H9 (cell line): ENCODE results near the gene ARFGEF3. TPM values are rescaled to one million over a fixed set of nuclear protein-coding genes. Genes with fewer than 3 reads are reported as not detected.

ENCODE experiments used
- DNase-seq: peaks from one replicate; pipeline ENCODE4 v3.0.0-alpha.2; 2017
- H2AFZ ChIP-seq: one replicate; pipeline ENCODE4 v1.6.1; 2013; ENCODE audit warnings: mild to moderate bottlenecking, low read length, control low read depth, moderate library complexity
- H2AK5ac ChIP-seq: 2 replicates; pipeline ENCODE4 v1.6.1; 2013; ENCODE audit warnings: low read length, control low read depth, mixed read lengths; ENCODE audit not compliant: insufficient read length
- H2BK120ac ChIP-seq: one replicate; pipeline ENCODE4 v1.6.1; 2013; ENCODE audit warnings: low read depth, mild to moderate bottlenecking, low read length, control low read depth, inconsistent platforms; ENCODE audit not compliant: poor library complexity, severe bottlenecking
- H2BK12ac ChIP-seq: 2 replicates; pipeline ENCODE4 v1.6.1; 2013; ENCODE audit warnings: low read length, control low read depth, mixed read lengths, low read depth; ENCODE audit not compliant: insufficient read length
- H2BK15ac ChIP-seq: 2 replicates; pipeline ENCODE4 v1.6.1; 2013; ENCODE audit warnings: low read depth, low read length, control low read depth
- H2BK20ac ChIP-seq: one replicate; pipeline ENCODE4 v1.6.1; 2013; ENCODE audit warnings: low read depth, mild to moderate bottlenecking, low read length, control low read depth, inconsistent platforms; ENCODE audit not compliant: poor library complexity, severe bottlenecking
- H2BK5ac ChIP-seq: 2 replicates; pipeline ENCODE4 v1.6.1; 2013; ENCODE audit warnings: low read length, control low read depth, mixed read lengths; ENCODE audit not compliant: insufficient read length
- H3K14ac ChIP-seq: 2 replicates; pipeline ENCODE4 v1.6.1; 2013; ENCODE audit warnings: low read length, control low read depth; ENCODE audit not compliant: insufficient read depth
- H3K18ac ChIP-seq: 2 replicates; pipeline ENCODE4 v1.6.1; 2013; ENCODE audit warnings: low read depth, mild to moderate bottlenecking, mixed read lengths, low read length, control low read depth; ENCODE audit not compliant: insufficient read length
- H3K23ac ChIP-seq: 2 replicates; pipeline ENCODE4 v1.6.1; 2013; ENCODE audit warnings: low read length, control low read depth, mixed read lengths, low read depth; ENCODE audit not compliant: insufficient read length
- H3K23me2 ChIP-seq: 2 replicates; pipeline ENCODE4 v1.6.1; 2013; ENCODE audit warnings: low read depth, mild to moderate bottlenecking, mixed read lengths, low read length, control low read depth; ENCODE audit not compliant: insufficient read length, poor library complexity, severe bottlenecking
- H3K27ac ChIP-seq: 2 replicates; pipeline ENCODE4 v1.5.1; 2013; ENCODE audit warnings: low read length, control low read depth, mixed read lengths, low read depth; ENCODE audit not compliant: insufficient read length
- H3K27me3 ChIP-seq: 2 replicates; pipeline ENCODE4 v1.6.1; 2013; ENCODE audit warnings: low read length, control low read depth, inconsistent platforms; ENCODE audit not compliant: insufficient read depth
- H3K4ac ChIP-seq: 2 replicates; pipeline ENCODE4 v1.6.1; 2013; ENCODE audit warnings: low read depth, mild to moderate bottlenecking, control low read depth, inconsistent platforms, low read length, moderate library complexity
- H3K4me1 ChIP-seq: 2 replicates; pipeline ENCODE4 v1.6.1; 2013; ENCODE audit warnings: low read length, control low read depth, inconsistent platforms; ENCODE audit not compliant: insufficient read depth
- H3K4me2 ChIP-seq: 2 replicates; pipeline ENCODE4 v1.6.1; 2013; ENCODE audit warnings: low read length, control low read depth, mixed read lengths; ENCODE audit not compliant: insufficient read length, insufficient read depth
- H3K56ac ChIP-seq: 2 replicates; pipeline ENCODE4 v1.6.1; 2013; ENCODE audit warnings: low read depth, mild to moderate bottlenecking, mixed read lengths, low read length, control low read depth; ENCODE audit not compliant: insufficient read length
- H3K79me1 ChIP-seq: 2 replicates; pipeline ENCODE4 v1.6.1; 2013; ENCODE audit warnings: low read depth, mild to moderate bottlenecking, moderate library complexity, low read length, control low read depth, inconsistent platforms; ENCODE audit not compliant: insufficient read depth, poor library complexity, severe bottlenecking
- H3K79me2 ChIP-seq: 2 replicates; pipeline ENCODE4 v1.6.1; 2013; ENCODE audit warnings: low read length, control low read depth, inconsistent platforms; ENCODE audit not compliant: insufficient read depth
- H3K9ac ChIP-seq: 2 replicates; pipeline ENCODE4 v1.6.1; 2013; ENCODE audit warnings: low read length, control low read depth, mixed read lengths; ENCODE audit not compliant: insufficient read length; ENCODE audit errors: extremely low read depth
- H3K9me3 ChIP-seq: one replicate; pipeline ENCODE4 v1.6.1; 2013; ENCODE audit warnings: low read depth, low read length, inconsistent platforms; ENCODE audit not compliant: control insufficient read depth
- H3T11ph ChIP-seq: one replicate; pipeline ENCODE4 v1.6.1; 2013; ENCODE audit warnings: mild to moderate bottlenecking, low read length, control low read depth, inconsistent platforms
- H4K20me1 ChIP-seq: one replicate; pipeline ENCODE4 v1.6.1; 2013; ENCODE audit not compliant: control insufficient read depth, insufficient read length, insufficient read depth
- H4K5ac ChIP-seq: 2 replicates; pipeline ENCODE4 v1.6.1; 2013; ENCODE audit warnings: low read depth, mild to moderate bottlenecking, mixed read lengths, low read length, control low read depth; ENCODE audit not compliant: insufficient read length
- H4K8ac ChIP-seq: replicated peaks from 2 replicates; pipeline ENCODE4 v1.6.1; 2013; ENCODE audit warnings: low read length, control low read depth, mixed read lengths, low read depth; ENCODE audit not compliant: insufficient read length
- H4K91ac ChIP-seq: 2 replicates; pipeline ENCODE4 v1.6.1; 2013; ENCODE audit warnings: low read depth, mild to moderate bottlenecking, moderate library complexity, mixed read lengths, low read length, control low read depth; ENCODE audit not compliant: insufficient read length
- H3K27ac Mint-ChIP-seq, 3 experiments: 2 replicates in 2 of 3; 3 replicates in 1 of 3; pipeline ENCODE4 v1.8.0; 2020 to 2021; ENCODE audit warnings: mixed read lengths in 3 of 3, mild to moderate bottlenecking in 1 of 3, moderate library complexity in 1 of 3
- H3K27me3 Mint-ChIP-seq: 2 replicates; pipeline ENCODE4 v1.8.0; 2021; ENCODE audit warnings: low read depth, mild to moderate bottlenecking, moderate library complexity, mixed read lengths
- H3K36me3 Mint-ChIP-seq, 3 experiments: 2 replicates in 2 of 3; 3 replicates in 1 of 3; pipeline ENCODE4 v1.8.0; 2020 to 2021; ENCODE audit warnings: low read depth in 3 of 3, mixed read lengths in 3 of 3; ENCODE audit not compliant: insufficient read depth in 1 of 3
- H3K4me1 Mint-ChIP-seq, 2 experiments: 2 replicates each; pipeline ENCODE4 v1.8.0; 2020; ENCODE audit warnings: mixed read lengths in 2 of 2
- H3K4me3 Mint-ChIP-seq, 2 experiments: 2 replicates in 1 of 2; 3 replicates in 1 of 2; pipeline ENCODE4 v1.8.0; 2020 to 2021; ENCODE audit warnings: mild to moderate bottlenecking in 2 of 2, mixed read lengths in 2 of 2, moderate library complexity in 1 of 2
- H3K9me3 Mint-ChIP-seq, 2 experiments: 2 replicates in 1 of 2; 3 replicates in 1 of 2; pipeline ENCODE4 v1.8.0; 2020; ENCODE audit warnings: mild to moderate bottlenecking in 2 of 2, mixed read lengths in 2 of 2, moderate library complexity in 1 of 2
- WGBS: extraction: QIAGEN DNeasy Blood & Tissue Kit; methylation state at CpG from one replicate; pipeline ENCODE4 v1.1.7; 2013; ENCODE audit warnings: missing lambda C conversion rate, low lambda C conversion rate, mixed read lengths; ENCODE audit not compliant: insufficient read length; ENCODE audit errors: extremely low coverage; 5-methylcytosine and 5-hydroxymethylcytosine counted together
- total RNA-seq: library from RNA; stranded (reverse); gene quantifications from 2 replicates; pipeline ENCODE4 v1.2.1, GENCODE V29; 2021
- TF ChIP-seq, protein P1 (sequence below): fragments of 200-600 bp; sonication (generic); conservative IDR thresholded peaks from 3 replicates; pipeline ENCODE4 v1.8.0; 2021; ENCODE audit warnings: antibody characterized with exemption, mild to moderate bottlenecking

ARFGEF3 gene
- total RNA-seq, 1 experiment from 2014 or later: 13.7 TPM

DNA sequence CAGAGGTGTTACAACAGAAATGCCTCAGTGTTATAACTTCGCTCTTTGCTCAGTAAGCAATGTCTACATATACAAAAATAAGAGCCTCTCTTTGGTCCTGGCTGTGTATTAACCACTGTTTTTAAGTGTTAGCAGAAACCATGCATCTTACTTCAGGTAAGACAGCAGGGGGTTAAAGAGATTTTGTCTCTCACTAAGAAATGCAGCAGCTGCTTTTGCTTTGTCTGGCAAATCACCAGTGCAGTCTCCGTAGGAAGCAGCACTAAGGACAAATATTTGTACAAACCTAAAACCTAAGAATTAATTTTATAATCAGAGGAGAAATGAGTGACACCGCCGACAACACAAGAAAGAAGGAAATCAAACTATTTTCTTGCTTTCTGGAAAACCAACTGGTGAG is 216.7 kb downstream of the ARFGEF3 start:
- H4K8ac ChIP-seq: no peak overlapping the region
- H3K56ac ChIP-seq: no peak overlapping the region
- H3K9me3 ChIP-seq: no peaks in the 10 kb centered on the region
- Mint-ChIP-seq H3K36me3 (no peaks in the 10 kb centered on the region), H3K9me3 (no peaks in the 10 kb centered on the region), H3K4me3 (no peak overlapping the region), H3K27ac (no peak overlapping the region), H3K27me3 (no peaks in the 10 kb centered on the region), H3K4me1 (peaks cover 23 to 24% of the 10 kb centered on the region in 2 experiments)
- H3K18ac ChIP-seq: no peak overlapping the region
- no peak overlapping the region for H3K4ac ChIP-seq
- H3K4me2 ChIP-seq: no peak overlapping the region
- DNase-seq: no peak
- peaks cover 2% of the 10 kb centered on the region; the same call in 1 of the 2 replicates for H3K4me1 ChIP-seq
- H2AFZ ChIP-seq: no peak overlapping the region
- no peak overlapping the region for H4K5ac ChIP-seq
- no peak overlapping the region for H2BK15ac ChIP-seq
- H3K27ac ChIP-seq: no peak overlapping the region
- no peak overlapping the region for H3K14ac ChIP-seq
- H3K27me3 ChIP-seq: no peaks in the 10 kb centered on the region
- H2BK20ac ChIP-seq: no peak overlapping the region
- no peak overlapping the region for H3K9ac ChIP-seq
- no peaks in the 10 kb centered on the region for H4K20me1 ChIP-seq
- H2BK5ac ChIP-seq: no peak overlapping the region
- no peaks in the 10 kb centered on the region for H3K23me2 ChIP-seq
- WGBS: no CpG with 5 or more reads among the region's 4 CpGs
- H3K79me2 ChIP-seq: no peaks in the 10 kb centered on the region
- no peaks in the 10 kb centered on the region for H3K79me1 ChIP-seq
- H2AK5ac ChIP-seq: no peak overlapping the region
- no peak overlapping the region for H3T11ph ChIP-seq
- no peak overlapping the region for H3K23ac ChIP-seq
- H4K91ac ChIP-seq: no peak overlapping the region
- H2BK120ac ChIP-seq: no peak overlapping the region
- no peak overlapping the region for H2BK12ac ChIP-seq
- TF ChIP-seq, protein P1, sequence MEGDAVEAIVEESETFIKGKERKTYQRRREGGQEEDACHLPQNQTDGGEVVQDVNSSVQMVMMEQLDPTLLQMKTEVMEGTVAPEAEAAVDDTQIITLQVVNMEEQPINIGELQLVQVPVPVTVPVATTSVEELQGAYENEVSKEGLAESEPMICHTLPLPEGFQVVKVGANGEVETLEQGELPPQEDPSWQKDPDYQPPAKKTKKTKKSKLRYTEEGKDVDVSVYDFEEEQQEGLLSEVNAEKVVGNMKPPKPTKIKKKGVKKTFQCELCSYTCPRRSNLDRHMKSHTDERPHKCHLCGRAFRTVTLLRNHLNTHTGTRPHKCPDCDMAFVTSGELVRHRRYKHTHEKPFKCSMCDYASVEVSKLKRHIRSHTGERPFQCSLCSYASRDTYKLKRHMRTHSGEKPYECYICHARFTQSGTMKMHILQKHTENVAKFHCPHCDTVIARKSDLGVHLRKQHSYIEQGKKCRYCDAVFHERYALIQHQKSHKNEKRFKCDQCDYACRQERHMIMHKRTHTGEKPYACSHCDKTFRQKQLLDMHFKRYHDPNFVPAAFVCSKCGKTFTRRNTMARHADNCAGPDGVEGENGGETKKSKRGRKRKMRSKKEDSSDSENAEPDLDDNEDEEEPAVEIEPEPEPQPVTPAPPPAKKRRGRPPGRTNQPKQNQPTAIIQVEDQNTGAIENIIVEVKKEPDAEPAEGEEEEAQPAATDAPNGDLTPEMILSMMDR: no peak
